Aorta (tissue), 5 donors: Measurements from ENCODE around the gene FBXW11. TPM values are rescaled to one million over a fixed set of nuclear protein-coding genes. Genes with fewer than 3 reads are reported as not detected.
"Not testable (repeated sequence)": the region's sequence is repeated elsewhere in the genome, so short reads cannot be mapped to it uniquely, and the experiment has no call there.

Experiments
- ATAC-seq: fragments of 200-7000 bp; cut with Tn5 transposase; one replicate; pipeline ENCODE4 v1.9.1; 2022; ENCODE audit warnings: moderate library complexity; ENCODE audit not compliant: low FRiP score
- DNase-seq, 2 donors: peaks; one replicate each; pipeline ENCODE4 v3.0.0-alpha.2; 2020
- H3K27ac ChIP-seq, 2 donors: one replicate each; pipeline ENCODE4 v1.5.1; 2013; ENCODE audit warnings: low read length in 2 of 2, mild to moderate bottlenecking in 2 of 2, moderate library complexity in 2 of 2, control low read depth in 1 of 2, inconsistent platforms in 1 of 2, low read depth in 1 of 2
- H3K27me3 ChIP-seq, 2 donors: one replicate each; pipeline ENCODE4 v1.6.1; 2013; ENCODE audit warnings: control low read depth in 1 of 2, low read length in 1 of 2, mild to moderate bottlenecking in 1 of 2, moderate library complexity in 1 of 2; ENCODE audit not compliant: insufficient read depth in 2 of 2, control insufficient read depth in 1 of 2
- H3K36me3 ChIP-seq, 2 donors: one replicate each; pipeline ENCODE4 v1.6.1; 2013; ENCODE audit warnings: control low read depth in 1 of 2, low read length in 1 of 2, mild to moderate bottlenecking in 1 of 2; ENCODE audit not compliant: insufficient read depth in 2 of 2, control insufficient read depth in 1 of 2
- H3K4me1 ChIP-seq, 2 donors: one replicate each; pipeline ENCODE4 v1.6.1; 2013; ENCODE audit warnings: low read length in 2 of 2, control low read depth in 1 of 2, mild to moderate bottlenecking in 1 of 2, moderate library complexity in 1 of 2; ENCODE audit not compliant: insufficient read depth in 2 of 2, control insufficient read depth in 1 of 2
- H3K4me3 ChIP-seq, 2 donors: one replicate each; pipeline ENCODE4 v1.5.1; 2013; ENCODE audit warnings: low read length in 2 of 2, control low read depth in 1 of 2, mild to moderate bottlenecking in 1 of 2
- H3K9me3 ChIP-seq: one replicate; pipeline ENCODE4 v1.6.1; 2013; ENCODE audit warnings: mild to moderate bottlenecking, low read length; ENCODE audit not compliant: control insufficient read depth
- WGBS, 2 donors: extraction: QIAGEN DNeasy Blood & Tissue Kit; methylation state at CpG; one replicate each; pipeline ENCODE4 v1.1.7; 2013; 5-methylcytosine and 5-hydroxymethylcytosine counted together
- intact Hi-C, 2 donors: fragments of 100-400 bp; cut with DNase I; formaldehyde crosslinking; loops; one replicate each; pipeline versions ENCODE4 v1.14.2 to v1.15.0; 2022
- polyA plus RNA-seq, 2 donors: library from polyadenylated mRNA; stranded (reverse); fragments of 200-250 nt; gene quantifications; one replicate each; pipeline ENCODE4 v1.2.3, GENCODE V29; 2013
- total RNA-seq, 2 donors: library from RNA; stranded (reverse); fragmentation: NEBNext Ultra II Directional; extraction: Animal tissue kit (Norgen Biotek cat#: 25700); gene quantifications; one replicate each; pipeline ENCODE4 v1.2.1, GENCODE V29; 2021
- donor health status: healthy with polysubstance abuse.
- donor health status: Bipolar disorder and iron deficiency.
- donor health status: DM: no; HTN: no; CAD: no.
- donor health status: DM: no; HTN: no; CAD: no.
- donor health status: DM: yes; HTN: yes; CAD: no.

Gene FBXW11
- total and polyA plus RNA-seq, 4 donors: 13.5 to 64.0 (median 40.9) TPM

DNA sequence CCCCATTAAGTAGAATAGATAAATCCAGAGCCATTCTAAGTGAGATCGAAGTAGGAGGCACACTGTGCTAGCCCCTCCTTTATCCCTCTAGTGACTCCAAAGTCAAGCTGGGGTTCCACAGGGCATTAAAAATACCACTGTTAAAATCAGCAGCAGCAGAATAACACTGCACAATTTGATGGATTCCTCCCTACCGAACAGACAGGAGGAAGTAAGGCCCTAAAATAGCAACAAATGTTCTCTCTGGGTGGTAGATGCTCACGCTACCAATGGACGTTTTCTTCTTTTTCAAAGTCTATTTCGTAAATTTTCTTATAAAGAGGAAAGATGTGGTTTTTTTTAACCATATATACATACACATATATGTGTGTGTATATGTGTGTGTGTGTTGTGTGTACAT, 54.4 kb downstream of the FBXW11 start:
- peaks cover 4 to 22% of the 10 kb centered on the region in 2 donors for H3K4me1 ChIP-seq
- intact Hi-C loops: no loop called here
- H3K9me3 ChIP-seq: no peaks in the 10 kb centered on the region
- H3K36me3 ChIP-seq: no peaks in the 10 kb centered on the region
- WGBS, 2 donors: 64 to 66% methylated on average over 5 of the region's 5 CpGs
- ATAC-seq: no peak
- DNase-seq: no peak
- H3K4me3 ChIP-seq: no peak overlapping the region
- no peak overlapping the region for H3K27ac ChIP-seq
- no peaks in the 10 kb centered on the region for H3K27me3 ChIP-seq

GRCh38 chr5:171951218-171951617, 55.2 kb downstream of the FBXW11 start:
- WGBS, 2 donors: 71 to 72% methylated on average over 4 of the region's 4 CpGs
- Histone ChIP-seq H3K27ac (no peak overlapping the region), H3K27me3 (no peaks in the 10 kb centered on the region), H3K4me3 (no peak overlapping the region), H3K36me3 (no peaks in the 10 kb centered on the region), H3K9me3 (no peaks in the 10 kb centered on the region), H3K4me1 (peaks cover 6 to 15% of the 10 kb centered on the region in 2 donors)
- intact Hi-C loops: no loop called here
- ATAC-seq (no peak), DNase-seq (no peak)

DNA sequence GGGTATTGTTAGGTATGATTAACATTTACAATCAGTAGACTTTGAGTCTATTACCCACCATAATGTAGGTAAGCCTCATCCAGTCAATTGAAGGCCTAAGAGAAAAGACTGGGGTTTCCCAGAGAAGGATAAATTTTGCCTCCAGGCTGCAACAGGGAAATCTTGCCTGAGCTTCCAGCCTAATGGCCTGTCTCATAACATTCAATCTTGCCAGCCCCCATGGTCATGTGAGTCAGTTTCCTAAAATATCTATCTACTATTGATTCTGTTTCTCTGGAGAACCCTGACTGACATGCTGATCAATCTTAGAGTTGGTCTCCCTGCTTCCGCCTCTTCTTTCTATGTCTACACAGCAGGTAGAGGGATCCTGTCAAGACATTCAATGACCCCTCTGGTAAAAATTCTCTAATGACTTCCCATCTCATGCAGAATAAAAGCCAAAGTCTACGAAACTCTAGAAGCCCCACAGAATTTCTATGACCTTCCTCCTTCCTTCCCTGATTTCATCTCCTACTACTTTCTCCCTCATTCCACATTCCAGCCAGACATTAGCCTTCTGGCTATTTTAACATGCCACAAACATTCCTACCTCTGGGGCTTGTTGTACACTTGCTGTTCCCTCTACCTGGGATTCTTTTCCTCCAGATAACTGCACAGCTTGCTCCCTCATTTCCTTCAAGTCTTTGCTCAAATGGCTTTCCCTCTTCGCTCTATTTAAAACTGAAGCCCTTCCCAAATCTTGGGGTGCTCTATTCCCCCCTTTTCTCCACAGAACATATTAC, 60.2 kb downstream of the FBXW11 start:
- no peaks in the 10 kb centered on the region for H3K27me3 ChIP-seq
- intact Hi-C loops: no loop called here
- peaks cover 3% of the 10 kb centered on the region in 2 donors for H3K4me1 ChIP-seq
- no peak for ATAC-seq
- H3K4me3 ChIP-seq: no peak overlapping the region
- no peaks in the 10 kb centered on the region for H3K36me3 ChIP-seq
- H3K9me3 ChIP-seq: no peaks in the 10 kb centered on the region
- no peak overlapping the region for H3K27ac ChIP-seq
- whole genome bisulfite sequencing, 2 donors: 95 to 97% methylated on average over 3 of the region's 3 CpGs
- DNase-seq: no peak

- intact Hi-C loops: no loop called here
- Histone ChIP-seq H3K4me1 (peaks cover 3% of the 10 kb centered on the region in 2 donors), H3K4me3 (no peak overlapping the region), H3K27ac (no peak overlapping the region), H3K36me3 (no peaks in the 10 kb centered on the region), H3K9me3 (no peaks in the 10 kb centered on the region), H3K27me3 (no peaks in the 10 kb centered on the region)
- ATAC-seq: no peak
- 86 to 92% methylated on average over 4 of the region's 4 CpGs for WGBS, 2 donors
- DNase-seq: no peak
These were observed 61.0 kb downstream of the FBXW11 start for GRCh38 chr5:171945476-171945875.

GRCh38 chr5:171945066-171945465, 61.4 kb downstream of the FBXW11 start:
- no peak overlapping the region for H3K27ac ChIP-seq
- ATAC-seq: no peak

DNA sequence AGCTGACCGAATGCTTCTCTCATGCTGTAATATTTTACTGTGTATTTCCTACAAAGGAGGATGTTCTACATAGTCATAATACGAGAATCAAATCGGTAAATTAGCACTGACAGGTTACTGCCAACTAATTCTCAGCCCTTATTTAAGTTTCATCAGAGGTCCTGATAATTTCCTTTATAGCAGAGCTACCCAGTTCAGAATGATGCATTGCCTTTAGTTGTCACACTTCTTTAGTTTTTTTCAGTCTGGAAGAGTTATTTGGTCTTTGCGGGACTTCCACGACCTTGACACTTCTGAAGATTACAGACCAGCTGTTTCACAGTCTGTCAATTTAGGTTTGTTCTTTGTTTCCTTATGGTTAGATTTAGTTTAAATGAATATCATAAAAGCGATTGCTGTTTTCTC, 64.3 kb downstream of the FBXW11 start:
- H3K4me1 ChIP-seq, DNase-seq, intact Hi-C loops, H3K27me3 ChIP-seq, ATAC-seq, H3K36me3 ChIP-seq, H3K9me3 ChIP-seq, H3K27ac ChIP-seq, H3K4me3 ChIP-seq: not testable (repeated sequence)
- 76 to 81% methylated on average over 3 to 4 of the region's 6 CpGs for WGBS, 2 donors

More at GRCh38 chr5:171945066-171945465, 61.4 kb downstream of the FBXW11 start:
- intact Hi-C loops: no loop called here
- no peak for DNase-seq
- Histone ChIP-seq H3K9me3 (no peaks in the 10 kb centered on the region), H3K4me1 (peaks cover 3% of the 10 kb centered on the region in 2 donors), H3K36me3 (no peaks in the 10 kb centered on the region), H3K4me3 (no peak overlapping the region), H3K27me3 (no peaks in the 10 kb centered on the region)
- 90 to 94% methylated on average over 2 of the region's 2 CpGs for WGBS, 2 donors

- H3K4me3 ChIP-seq, ATAC-seq, H3K36me3 ChIP-seq, H3K9me3 ChIP-seq, H3K4me1 ChIP-seq, H3K27me3 ChIP-seq, intact Hi-C loops, DNase-seq, H3K27ac ChIP-seq: not testable (repeated sequence)
- 79 to 85% methylated on average over 1 of the region's 1 CpG for WGBS, 2 donors
These were observed 64.8 kb downstream of the FBXW11 start for GRCh38 chr5:171941675-171942074.

GRCh38 chr5:171941275-171941674, 65.2 kb downstream of the FBXW11 start:
- H3K4me1 ChIP-seq, H3K4me3 ChIP-seq, H3K27me3 ChIP-seq, DNase-seq, H3K27ac ChIP-seq, H3K36me3 ChIP-seq, ATAC-seq, intact Hi-C loops, H3K9me3 ChIP-seq: not testable (repeated sequence)
- 91 to 93% methylated on average over 2 to 3 of the region's 5 CpGs for WGBS, 2 donors

- ATAC-seq (no peak), DNase-seq (no peak)
- 91 to 94% methylated on average over 3 of the region's 3 CpGs for WGBS, 2 donors
- intact Hi-C loops: no loop called here
- Histone ChIP-seq H3K27ac (no peak overlapping the region), H3K36me3 (no peaks in the 10 kb centered on the region), H3K9me3 (no peaks in the 10 kb centered on the region), H3K4me1 (peaks cover 0 to 3% of the 10 kb centered on the region in 2 donors), H3K27me3 (no peaks in the 10 kb centered on the region), H3K4me3 (no peak overlapping the region)
These were observed 66.5 kb downstream of the FBXW11 start for GRCh38 chr5:171939951-171940350.
